ENCODE data around the gene SLC6A3. TPM values are rescaled to one million over a fixed set of nuclear protein-coding genes. Genes with fewer than 3 reads are reported as not detected.

SLC6A3 gene
- total RNA-seq, 1 donor from 2014 or later, result not detected

DNA sequence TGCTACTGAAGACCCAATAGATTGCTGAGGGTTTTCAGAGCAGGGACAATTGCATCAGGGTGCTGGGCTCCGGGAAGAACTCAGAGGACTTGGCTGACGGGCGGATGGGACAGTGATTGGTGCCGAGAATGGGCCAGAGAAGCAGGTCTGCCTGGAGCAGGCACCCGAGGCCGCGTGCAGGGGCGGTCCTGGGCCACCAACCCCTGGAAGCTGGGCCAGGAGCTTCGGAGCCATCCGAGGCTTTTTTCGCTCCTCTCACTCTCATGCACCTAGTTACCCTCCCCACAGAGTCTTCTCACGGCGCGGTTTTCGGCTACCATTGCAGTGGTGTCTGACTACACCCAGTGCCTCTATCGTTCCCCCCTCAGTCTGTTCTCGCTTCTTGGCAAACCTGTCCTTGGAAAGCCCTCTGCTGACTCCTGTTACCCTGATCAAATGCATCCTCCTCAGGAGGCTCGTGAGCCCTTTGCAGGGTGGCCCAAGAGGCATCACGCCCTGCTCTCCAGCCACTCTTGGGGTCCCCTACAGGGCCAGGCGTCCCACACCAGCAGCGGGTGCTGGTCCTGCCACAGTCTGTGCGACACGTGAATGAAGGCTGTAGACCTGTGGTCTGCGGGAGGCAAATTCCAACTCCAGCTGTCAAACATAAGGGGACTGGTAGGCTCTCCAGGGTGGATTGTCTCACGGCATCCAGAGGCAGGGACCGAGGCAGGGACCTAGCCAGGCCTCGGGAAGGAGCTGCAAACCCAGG, 99.2 kb downstream of the SLC6A3 start:
- peak overlapping the region; percentile 98 for H3K4me3 ChIP-seq (ENCODE audit: low read depth, low read length)
- no peak for DNase-seq (ENCODE audit: low read depth)
- TF ChIP-seq, protein P1, sequence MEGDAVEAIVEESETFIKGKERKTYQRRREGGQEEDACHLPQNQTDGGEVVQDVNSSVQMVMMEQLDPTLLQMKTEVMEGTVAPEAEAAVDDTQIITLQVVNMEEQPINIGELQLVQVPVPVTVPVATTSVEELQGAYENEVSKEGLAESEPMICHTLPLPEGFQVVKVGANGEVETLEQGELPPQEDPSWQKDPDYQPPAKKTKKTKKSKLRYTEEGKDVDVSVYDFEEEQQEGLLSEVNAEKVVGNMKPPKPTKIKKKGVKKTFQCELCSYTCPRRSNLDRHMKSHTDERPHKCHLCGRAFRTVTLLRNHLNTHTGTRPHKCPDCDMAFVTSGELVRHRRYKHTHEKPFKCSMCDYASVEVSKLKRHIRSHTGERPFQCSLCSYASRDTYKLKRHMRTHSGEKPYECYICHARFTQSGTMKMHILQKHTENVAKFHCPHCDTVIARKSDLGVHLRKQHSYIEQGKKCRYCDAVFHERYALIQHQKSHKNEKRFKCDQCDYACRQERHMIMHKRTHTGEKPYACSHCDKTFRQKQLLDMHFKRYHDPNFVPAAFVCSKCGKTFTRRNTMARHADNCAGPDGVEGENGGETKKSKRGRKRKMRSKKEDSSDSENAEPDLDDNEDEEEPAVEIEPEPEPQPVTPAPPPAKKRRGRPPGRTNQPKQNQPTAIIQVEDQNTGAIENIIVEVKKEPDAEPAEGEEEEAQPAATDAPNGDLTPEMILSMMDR (conservative IDR thresholded peaks at IDR 0.05; ENCODE audit: low read depth, low read length), result no peak

DNA sequence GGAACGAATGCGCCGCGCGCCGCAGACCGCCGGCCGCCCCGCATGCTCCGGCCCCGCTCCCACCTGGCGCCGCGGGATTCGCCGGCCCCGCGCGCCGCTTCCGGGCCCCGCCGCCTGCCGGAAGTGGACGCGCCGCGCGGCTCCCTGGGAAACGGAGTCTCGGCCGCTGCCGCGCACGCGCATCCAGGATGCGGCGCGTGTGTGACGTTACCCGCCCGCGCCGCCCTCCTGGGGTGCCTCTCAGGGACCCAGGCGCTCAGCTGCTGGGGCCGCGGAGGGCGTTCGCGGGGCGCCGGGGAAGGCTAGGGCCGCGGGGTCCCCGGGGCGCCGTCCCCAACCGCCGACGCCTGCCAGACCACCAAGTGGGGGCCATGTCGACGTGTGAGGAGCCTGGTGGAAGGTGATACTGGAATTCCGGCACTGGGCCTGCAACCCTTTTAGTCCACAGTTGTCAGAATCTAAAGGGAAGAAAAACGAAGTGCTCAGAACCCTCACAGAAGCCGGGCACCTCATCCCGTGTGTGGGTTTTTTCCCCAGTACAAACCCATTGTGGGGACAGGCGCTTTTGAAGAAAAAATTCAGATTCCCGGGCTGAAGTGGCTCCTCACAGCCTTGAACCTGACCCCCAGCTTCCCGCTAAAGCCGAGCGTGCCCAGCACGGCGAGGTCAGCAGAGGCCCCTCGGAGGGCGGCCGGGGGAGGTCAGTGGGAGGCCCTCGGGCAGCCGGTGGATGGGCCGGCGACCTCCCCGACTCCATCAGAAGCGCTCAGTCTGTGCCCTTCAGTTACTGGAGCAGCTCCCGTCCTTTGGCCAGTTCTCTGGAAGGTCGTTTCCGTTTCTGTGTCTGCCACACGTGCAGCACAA, 100.0 kb downstream of the SLC6A3 start, which contains the start of gene CLPTM1L:
Gene CLPTM1L (minus strand): TSS at position 125 of the 864 bp plus-strand sequence. CDS start 258 bp downstream, outside the sequence.
- peak within 1 kb of the TSS; percentile 98 for H3K4me3 ChIP-seq (ENCODE audit: low read depth, low read length)
- DNase-seq (ENCODE audit: low read depth), result no peak
- TF ChIP-seq, protein P1 (conservative IDR thresholded peaks at IDR 0.05; ENCODE audit: low read depth, low read length), result no peak

- DNase-seq (ENCODE audit: low read depth), result no peak
- TF ChIP-seq, protein P1 (conservative IDR thresholded peaks at IDR 0.05; ENCODE audit: low read depth, low read length), result no peak
- H3K4me3 ChIP-seq (ENCODE audit: low read depth, low read length), result peak overlapping the region; percentile 80
Observed at GRCh38 chr5:1343931-1344901, 101.0 kb downstream of the SLC6A3 start.

DNA sequence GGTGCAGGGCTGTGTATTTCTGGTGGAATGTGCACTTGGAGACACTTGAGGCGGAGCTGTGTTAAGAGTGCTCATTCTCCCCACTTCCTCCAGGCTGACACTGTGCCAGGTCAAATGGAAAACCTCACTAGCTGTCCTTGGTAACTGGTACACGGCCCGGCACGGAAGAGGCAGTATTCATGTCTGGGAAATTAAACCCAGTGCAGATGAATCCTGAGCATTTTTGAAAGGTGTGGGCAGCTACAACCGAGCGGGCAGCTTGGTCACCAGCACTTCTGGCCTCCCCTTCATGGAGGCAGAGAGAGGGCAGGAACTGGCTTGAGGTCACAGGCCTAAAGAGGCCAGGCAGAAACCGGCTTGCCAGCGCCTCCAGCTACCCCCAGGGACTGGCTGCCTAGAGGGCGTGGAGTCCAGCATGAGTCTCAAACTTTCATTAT, 101.9 kb downstream of the SLC6A3 start:
- peak; percentile 61 for DNase-seq (ENCODE audit: low read depth)
- TF ChIP-seq, protein P1 (conservative IDR thresholded peaks at IDR 0.05; ENCODE audit: low read depth, low read length), result no peak
- peak overlapping the region; percentile 80 for H3K4me3 ChIP-seq (ENCODE audit: low read depth, low read length)

Other genes starting within 250 kb of the SLC6A3 start
- not detected in 2 replicates for gene SLC6A19, start 243.8 kb downstream of the SLC6A3 start, total RNA-seq
- gene SLC6A18, start 220.1 kb downstream of the SLC6A3 start, total RNA-seq, result not detected in 2 replicates
- 0.07 TPM in 1 of 2 replicates, not detected in the other for gene TERT, start 150.4 kb downstream of the SLC6A3 start, total RNA-seq
- 112 and 197 TPM in 2 replicates for gene CLPTM1L, start 100.3 kb downstream of the SLC6A3 start, total RNA-seq
- gene LPCAT1, start 78.5 kb upstream of the SLC6A3 start, total RNA-seq, result 88.9 and 105 TPM in 2 replicates